BLaER1 treated with 17β-estradiol and CSF1 and Interleukin-3, amounts not matched to agents 10 nM and 100 nM (cell line): ENCODE results near the gene TNRC6A.

Experiments
- H3K27ac ChIP-seq, 11 experiments: shearing (Covaris generic); formaldehyde crosslinking; 2 replicates each; pipeline ENCODE4 v1.8.1; 2022
- H3K27me3 ChIP-seq, 11 experiments: shearing (Covaris generic); formaldehyde crosslinking; 2 replicates each; pipeline ENCODE4 v1.8.1; 2022
- H3K36me3 ChIP-seq, 11 experiments: shearing (Covaris generic); formaldehyde crosslinking; 2 replicates each; pipeline ENCODE4 v1.8.1; 2022
- H3K4me1 ChIP-seq, 10 experiments: shearing (Covaris generic); formaldehyde crosslinking; 2 replicates each; pipeline ENCODE4 v1.8.1; 2022
- H3K4me2 ChIP-seq, 11 experiments: shearing (Covaris generic); formaldehyde crosslinking; 2 replicates each; pipeline ENCODE4 v1.8.1; 2022
- H3K4me3 ChIP-seq, 10 experiments: shearing (Covaris generic); formaldehyde crosslinking; 2 replicates each; pipeline ENCODE4 v1.8.1; 2022
- H3K9ac ChIP-seq, 11 experiments: shearing (Covaris generic); formaldehyde crosslinking; 2 replicates each; pipeline ENCODE4 v1.8.1; 2022
- H3K9me3 ChIP-seq, 11 experiments: shearing (Covaris generic); formaldehyde crosslinking; replicated peaks in 1 of 11; 2 replicates each; pipeline ENCODE4 v1.8.1; 2022
- H4K20me1 ChIP-seq, 11 experiments: shearing (Covaris generic); formaldehyde crosslinking; 2 replicates each; pipeline ENCODE4 v1.8.1; 2022
- Cebpa-rat ChIP-seq, 11 experiments: shearing (Covaris generic); IDR thresholded peaks; 2 replicates each; pipeline ENCODE4 v1.8.1; 2022

Gene TNRC6A

GRCh38 chr16:24729243-24729950 lies at the start of gene TNRC6A:
Gene TNRC6A, plus strand, starts transcription at chr16:24729651. Its CDS starts 191 bp downstream, at chr16:24729842.
- Histone ChIP-seq H3K27ac (peak within 1 kb of the TSS; percentile 86 to 98 (median 95)), H3K9me3 (no peaks in the 10 kb centered on the region), H3K9ac (peak within 1 kb of the TSS; percentile 93 to 98 (median 97)), H3K4me3 (peak within 1 kb of the TSS; percentile 84 to 98 (median 92)), H3K4me1 (peaks cover 24 to 41% (median 32%) of the 10 kb centered on the region in 10 experiments; a peak in 19 of 20 replicates), H3K36me3 (peaks cover 21 to 35% (median 29%) of the 10 kb centered on the region in 11 experiments), H3K4me2 (peak within 1 kb of the TSS; percentile 69 to 90 (median 86)), H4K20me1 (peaks cover 26 to 39% (median 37%) of the 10 kb centered on the region in 11 experiments; a peak in 20 of 22 replicates), H3K27me3 (no peaks in the 10 kb centered on the region)
- no peak for TF ChIP-seq Cebpa-rat (IDR thresholded peaks at IDR 0.05)

- Histone ChIP-seq H3K36me3 (no peaks in the 10 kb centered on the region), H3K27me3 (no peaks in the 10 kb centered on the region), H3K4me2 (no peak overlapping the region), H3K4me1 (peaks cover 0 to 9% (median 0%) of the 10 kb centered on the region in 10 experiments; a peak in 4 of 20 replicates), H3K9ac (no peak overlapping the region), H4K20me1 (no peaks in the 10 kb centered on the region), H3K4me3 (no peak overlapping the region), H3K9me3 (no peaks in the 10 kb centered on the region), H3K27ac (no peak overlapping the region)
- TF ChIP-seq Cebpa-rat (IDR thresholded peaks at IDR 0.05) = no peak
These were observed 47.7 kb upstream of the TNRC6A start for GRCh38 chr16:24681793-24682192.

GRCh38 chr16:24683250-24683649 lies 46.2 kb upstream of the TNRC6A start:
- Histone ChIP-seq H4K20me1 (no peaks in the 10 kb centered on the region), H3K9ac (no peak overlapping the region), H3K9me3 (no peaks in the 10 kb centered on the region), H3K36me3 (no peaks in the 10 kb centered on the region), H3K4me1 (peaks cover 0 to 9% (median 0%) of the 10 kb centered on the region in 10 experiments; a peak in 4 of 20 replicates), H3K4me2 (no peak overlapping the region), H3K27me3 (no peaks in the 10 kb centered on the region), H3K27ac (no peak overlapping the region), H3K4me3 (no peak overlapping the region)
- TF ChIP-seq Cebpa-rat (IDR thresholded peaks at IDR 0.05) = no peak

- H4K20me1 ChIP-seq = no peaks in the 10 kb centered on the region
These were observed 45.5 kb upstream of the TNRC6A start for GRCh38 chr16:24683847-24684493.

GRCh38 chr16:24685539-24686432 lies 43.7 kb upstream of the TNRC6A start:
- peaks cover 0 to 9% (median 0%) of the 10 kb centered on the region in 10 experiments; a peak in 4 of 20 replicates for H3K4me1 ChIP-seq
- no peaks in the 10 kb centered on the region for H3K27me3 ChIP-seq
- H3K27ac ChIP-seq = no peak overlapping the region
- no peak overlapping the region for H3K4me3 ChIP-seq
- H3K4me2 ChIP-seq = no peak overlapping the region
- no peaks in the 10 kb centered on the region for H3K9me3 ChIP-seq
- no peak overlapping the region for H3K9ac ChIP-seq
- H4K20me1 ChIP-seq = no peaks in the 10 kb centered on the region
- TF ChIP-seq Cebpa-rat (IDR thresholded peaks at IDR 0.05) = no peak
- no peaks in the 10 kb centered on the region for H3K36me3 ChIP-seq

More at GRCh38 chr16:24683847-24684493, 45.5 kb upstream of the TNRC6A start:
- Histone ChIP-seq H3K27me3 (no peaks in the 10 kb centered on the region), H3K27ac (no peak overlapping the region), H3K36me3 (no peaks in the 10 kb centered on the region), H3K9me3 (no peaks in the 10 kb centered on the region), H3K4me3 (no peak overlapping the region), H3K4me1 (peaks cover 0 to 9% (median 0%) of the 10 kb centered on the region in 10 experiments; a peak in 4 of 20 replicates), H3K4me2 (no peak overlapping the region), H3K9ac (no peak overlapping the region)
- no peak for TF ChIP-seq Cebpa-rat (IDR thresholded peaks at IDR 0.05)

GRCh38 chr16:24686678-24687077 lies 42.8 kb upstream of the TNRC6A start:
- Histone ChIP-seq H3K36me3 (no peaks in the 10 kb centered on the region), H3K9ac (no peak overlapping the region), H3K27me3 (no peaks in the 10 kb centered on the region), H3K4me3 (no peak overlapping the region), H3K4me2 (no peak overlapping the region), H4K20me1 (no peaks in the 10 kb centered on the region), H3K9me3 (no peaks in the 10 kb centered on the region), H3K27ac (no peak overlapping the region), H3K4me1 (peaks cover 0 to 8% (median 0%) of the 10 kb centered on the region in 10 experiments; a peak in 4 of 20 replicates)
- TF ChIP-seq Cebpa-rat (IDR thresholded peaks at IDR 0.05) = no peak

- Histone ChIP-seq H3K4me3 (no peak overlapping the region), H3K36me3 (no peaks in the 10 kb centered on the region), H3K9me3 (no peaks in the 10 kb centered on the region), H3K9ac (no peak overlapping the region), H4K20me1 (no peaks in the 10 kb centered on the region), H3K27ac (no peak overlapping the region), H3K4me2 (no peak overlapping the region), H3K4me1 (peaks cover 0 to 8% (median 0%) of the 10 kb centered on the region in 10 experiments; a peak in 3 of 20 replicates), H3K27me3 (no peaks in the 10 kb centered on the region)
- TF ChIP-seq Cebpa-rat (IDR thresholded peaks at IDR 0.05) = no peak
These were observed 41.1 kb upstream of the TNRC6A start for GRCh38 chr16:24688359-24688758.

- no peaks in the 10 kb centered on the region for H4K20me1 ChIP-seq
- H3K27me3 ChIP-seq = no peaks in the 10 kb centered on the region
- no peak overlapping the region for H3K4me3 ChIP-seq
- H3K36me3 ChIP-seq = no peaks in the 10 kb centered on the region
- TF ChIP-seq Cebpa-rat (IDR thresholded peaks at IDR 0.05) = no peak
- H3K9ac ChIP-seq = no peak overlapping the region
- H3K27ac ChIP-seq = no peak overlapping the region
- H3K9me3 ChIP-seq = no peaks in the 10 kb centered on the region
- no peak overlapping the region for H3K4me2 ChIP-seq
- peaks cover 0 to 8% (median 0%) of the 10 kb centered on the region in 10 experiments; a peak in 3 of 20 replicates for H3K4me1 ChIP-seq
These were observed 40.3 kb upstream of the TNRC6A start for GRCh38 chr16:24689128-24689527.

- no peaks in the 10 kb centered on the region for H3K9me3 ChIP-seq
- no peak overlapping the region for H3K9ac ChIP-seq
- H3K4me1 ChIP-seq = no peaks in the 10 kb centered on the region
- H3K36me3 ChIP-seq = no peaks in the 10 kb centered on the region
- no peaks in the 10 kb centered on the region for H3K27me3 ChIP-seq
- no peak for TF ChIP-seq Cebpa-rat (IDR thresholded peaks at IDR 0.05)
- H4K20me1 ChIP-seq = no peaks in the 10 kb centered on the region
- H3K4me3 ChIP-seq = no peak overlapping the region
- H3K4me2 ChIP-seq = no peak overlapping the region
- H3K27ac ChIP-seq = no peak overlapping the region
These were observed 36.6 kb upstream of the TNRC6A start for GRCh38 chr16:24692854-24693253.
